Nephron (organoid): ENCODE results near the gene SPTBN5.

ENCODE experiments used
- H3K27ac Mint-ChIP-seq, 3 experiments: 2 replicates each; pipeline ENCODE4 v1.8.0; 2020; ENCODE audit warnings: mixed read lengths in 3 of 3, mild to moderate bottlenecking in 2 of 3, moderate library complexity in 1 of 3
- H3K27me3 Mint-ChIP-seq: 2 replicates; pipeline ENCODE4 v1.8.0; 2021; ENCODE audit warnings: low read depth, mild to moderate bottlenecking, moderate library complexity, mixed read lengths
- H3K36me3 Mint-ChIP-seq: 2 replicates; pipeline ENCODE4 v1.8.0; 2020; ENCODE audit warnings: low read depth, mixed read lengths
- H3K4me1 Mint-ChIP-seq: 2 replicates; pipeline ENCODE4 v1.8.0; 2020; ENCODE audit warnings: mixed read lengths
- H3K4me3 Mint-ChIP-seq, 3 experiments: 2 replicates each; pipeline ENCODE4 v1.8.0; 2020; ENCODE audit warnings: mild to moderate bottlenecking in 3 of 3, mixed read lengths in 3 of 3, moderate library complexity in 2 of 3
- H3K9me3 Mint-ChIP-seq: 2 replicates; pipeline ENCODE4 v1.8.0; 2020; ENCODE audit warnings: mixed read lengths
- CTCF ChIP-seq, 3 experiments: fragments of 200-600 bp; sonication (generic); IDR thresholded peaks; one replicate each; pipeline ENCODE4 v1.5.0; 2021; ENCODE audit warnings: antibody characterized with exemption in 3 of 3; ENCODE audit not compliant: unreplicated experiment in 3 of 3

The SPTBN5 gene

GRCh38 chr15:41829959-41830646, 63.8 kb downstream of the SPTBN5 start:
- H3K9me3 Mint-ChIP-seq = no peaks in the 10 kb centered on the region
- TF ChIP-seq CTCF (IDR thresholded peaks at IDR 0.05; ENCODE audit: unreplicated experiment in 3 of 3) = no peak
- H3K4me1 Mint-ChIP-seq = peaks cover 14% of the 10 kb centered on the region
- no peak overlapping the region for H3K27ac Mint-ChIP-seq
- H3K4me3 Mint-ChIP-seq = peak overlapping the region in 1 of 3 experiments; percentile 10
- H3K27me3 Mint-ChIP-seq = no peaks in the 10 kb centered on the region
- H3K36me3 Mint-ChIP-seq = peaks cover 4% of the 10 kb centered on the region

- no peaks in the 10 kb centered on the region for H3K9me3 Mint-ChIP-seq
- no peaks in the 10 kb centered on the region for H3K27me3 Mint-ChIP-seq
- H3K4me3 Mint-ChIP-seq = peak overlapping the region; percentile 88 to 96 (median 95)
- peak overlapping the region; percentile 60 to 86 (median 62) for H3K27ac Mint-ChIP-seq
- peaks cover 10% of the 10 kb centered on the region for H3K36me3 Mint-ChIP-seq
- TF ChIP-seq CTCF (IDR thresholded peaks at IDR 0.05; ENCODE audit: unreplicated experiment in 3 of 3) = no peak
- H3K4me1 Mint-ChIP-seq = peaks cover 14% of the 10 kb centered on the region
Observed at GRCh38 chr15:41828807-41829141, 65.1 kb downstream of the SPTBN5 start.

GRCh38 chr15:41827880-41828806, 65.7 kb downstream of the SPTBN5 start, which contains the start of gene JMJD7:
Gene JMJD7 (plus strand): TSS chr15:41828092. CDS start chr15:41828125, 33 bp downstream.
- H3K4me3 Mint-ChIP-seq = peak within 1 kb of the TSS; percentile 88 to 96 (median 95)
- H3K27me3 Mint-ChIP-seq = no peaks in the 10 kb centered on the region
- peaks cover 14% of the 10 kb centered on the region for H3K4me1 Mint-ChIP-seq
- H3K27ac Mint-ChIP-seq = peak within 1 kb of the TSS; percentile 60 to 86 (median 62)
- peaks cover 10% of the 10 kb centered on the region for H3K36me3 Mint-ChIP-seq
- H3K9me3 Mint-ChIP-seq = no peaks in the 10 kb centered on the region
- TF ChIP-seq CTCF (IDR thresholded peaks at IDR 0.05; ENCODE audit: unreplicated experiment in 3 of 3) = no peak

GRCh38 chr15:41827290-41827879, 66.5 kb downstream of the SPTBN5 start:
- TF ChIP-seq CTCF (IDR thresholded peaks at IDR 0.05; ENCODE audit: unreplicated experiment in 3 of 3) = no peak
- Mint-ChIP-seq H3K27me3 (no peaks in the 10 kb centered on the region), H3K9me3 (no peaks in the 10 kb centered on the region), H3K4me3 (peak overlapping the region; percentile 88 to 96 (median 95)), H3K27ac (no peak overlapping the region), H3K4me1 (peaks cover 14% of the 10 kb centered on the region), H3K36me3 (peaks cover 10% of the 10 kb centered on the region)

GRCh38 chr15:41825572-41826535, 68.0 kb downstream of the SPTBN5 start:
- Mint-ChIP-seq H3K4me1 (peaks cover 14% of the 10 kb centered on the region), H3K36me3 (peaks cover 12% of the 10 kb centered on the region), H3K27ac (no peak overlapping the region), H3K4me3 (peak overlapping the region; percentile 84 to 88 (median 86)), H3K9me3 (no peaks in the 10 kb centered on the region), H3K27me3 (no peaks in the 10 kb centered on the region)
- no peak for TF ChIP-seq CTCF (IDR thresholded peaks at IDR 0.05; ENCODE audit: unreplicated experiment in 3 of 3)
